Left ventricle myocardium inferior (tissue), 1 donor: ENCODE measurements around the gene ATP1A4. TPM values are rescaled to one million over a fixed set of nuclear protein-coding genes. Genes with fewer than 3 reads are reported as not detected.

Experiments
- DNase-seq: peaks from one replicate; pipeline ENCODE4 v3.0.0-alpha.2; 2020
- H3K27ac ChIP-seq: fragments of 200-600 bp; replicated peaks from 2 replicates; pipeline ENCODE4 v1.8.0; 2021
- H3K27me3 ChIP-seq: fragments of 200-600 bp; 2 replicates; pipeline ENCODE4 v1.8.0; 2021; ENCODE audit warnings: low read depth
- H3K36me3 ChIP-seq: fragments of 200-600 bp; 2 replicates; pipeline ENCODE4 v1.8.0; 2021
- H3K4me1 ChIP-seq: fragments of 200-600 bp; 2 replicates; pipeline ENCODE4 v1.8.0; 2021
- H3K4me3 ChIP-seq: fragments of 200-600 bp; 2 replicates; pipeline ENCODE4 v1.8.0; 2021; ENCODE audit warnings: mild to moderate bottlenecking, moderate library complexity
- H3K9me3 ChIP-seq: fragments of 200-600 bp; replicated peaks from 2 replicates; pipeline ENCODE4 v1.8.0; 2021
- intact Hi-C: fragments of 100-400 bp; cut with micrococcal nuclease; formaldehyde crosslinking; loops from one replicate; pipeline ENCODE4 v1.11.0; 2022
- total RNA-seq: library from RNA; stranded (reverse); fragmentation: NEBNext Ultra II Directional; extraction: Animal tissue kit (Norgen Biotek cat#: 25700); gene quantifications from one replicate; pipeline ENCODE4 v1.2.1, GENCODE V29; 2021
- TF ChIP-seq, protein P1 (sequence below): fragments of 200-600 bp; IDR thresholded peaks from 2 replicates; pipeline ENCODE4 v1.8.0; 2021; ENCODE audit warnings: antibody characterized with exemption, mild to moderate bottlenecking, borderline replicate concordance
- donor health status: DM: no; HTN: yes; CAD: no; lungs with severe emphysema.

The ATP1A4 gene
- total RNA-seq, 1 donor from 2014 or later = 0.11 TPM

DNA sequence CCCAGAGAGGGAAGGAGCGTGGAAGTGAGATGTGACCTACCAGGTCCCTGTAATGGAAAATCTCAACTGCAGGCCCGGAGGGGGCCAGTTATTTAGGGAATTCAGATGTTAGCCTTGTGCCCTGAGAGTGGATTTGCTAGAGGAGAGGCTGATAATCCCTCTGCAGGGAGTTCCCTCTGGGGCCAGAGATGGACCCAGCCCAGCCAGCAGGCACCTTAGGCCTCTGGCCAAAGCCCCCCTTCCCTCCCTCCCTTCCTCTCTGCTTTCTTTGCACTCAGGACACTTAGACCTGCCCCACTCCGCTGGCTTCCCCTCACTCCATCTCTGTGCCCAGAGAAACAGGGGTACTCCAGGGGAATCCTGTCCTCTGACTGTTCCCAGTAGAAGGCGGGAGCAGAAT is 37.3 kb upstream of the ATP1A4 start:
- no peak overlapping the region for H3K4me3 ChIP-seq
- H3K9me3 ChIP-seq = no peaks in the 10 kb centered on the region
- peaks cover 5% of the 10 kb centered on the region for H3K27me3 ChIP-seq
- no peak for DNase-seq
- intact Hi-C loops = no loop called here
- H3K27ac ChIP-seq = peak overlapping the region; percentile 90
- no peaks in the 10 kb centered on the region for H3K36me3 ChIP-seq
- peaks cover 54% of the 10 kb centered on the region for H3K4me1 ChIP-seq
- TF ChIP-seq, protein P1, sequence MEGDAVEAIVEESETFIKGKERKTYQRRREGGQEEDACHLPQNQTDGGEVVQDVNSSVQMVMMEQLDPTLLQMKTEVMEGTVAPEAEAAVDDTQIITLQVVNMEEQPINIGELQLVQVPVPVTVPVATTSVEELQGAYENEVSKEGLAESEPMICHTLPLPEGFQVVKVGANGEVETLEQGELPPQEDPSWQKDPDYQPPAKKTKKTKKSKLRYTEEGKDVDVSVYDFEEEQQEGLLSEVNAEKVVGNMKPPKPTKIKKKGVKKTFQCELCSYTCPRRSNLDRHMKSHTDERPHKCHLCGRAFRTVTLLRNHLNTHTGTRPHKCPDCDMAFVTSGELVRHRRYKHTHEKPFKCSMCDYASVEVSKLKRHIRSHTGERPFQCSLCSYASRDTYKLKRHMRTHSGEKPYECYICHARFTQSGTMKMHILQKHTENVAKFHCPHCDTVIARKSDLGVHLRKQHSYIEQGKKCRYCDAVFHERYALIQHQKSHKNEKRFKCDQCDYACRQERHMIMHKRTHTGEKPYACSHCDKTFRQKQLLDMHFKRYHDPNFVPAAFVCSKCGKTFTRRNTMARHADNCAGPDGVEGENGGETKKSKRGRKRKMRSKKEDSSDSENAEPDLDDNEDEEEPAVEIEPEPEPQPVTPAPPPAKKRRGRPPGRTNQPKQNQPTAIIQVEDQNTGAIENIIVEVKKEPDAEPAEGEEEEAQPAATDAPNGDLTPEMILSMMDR = no peak

DNA sequence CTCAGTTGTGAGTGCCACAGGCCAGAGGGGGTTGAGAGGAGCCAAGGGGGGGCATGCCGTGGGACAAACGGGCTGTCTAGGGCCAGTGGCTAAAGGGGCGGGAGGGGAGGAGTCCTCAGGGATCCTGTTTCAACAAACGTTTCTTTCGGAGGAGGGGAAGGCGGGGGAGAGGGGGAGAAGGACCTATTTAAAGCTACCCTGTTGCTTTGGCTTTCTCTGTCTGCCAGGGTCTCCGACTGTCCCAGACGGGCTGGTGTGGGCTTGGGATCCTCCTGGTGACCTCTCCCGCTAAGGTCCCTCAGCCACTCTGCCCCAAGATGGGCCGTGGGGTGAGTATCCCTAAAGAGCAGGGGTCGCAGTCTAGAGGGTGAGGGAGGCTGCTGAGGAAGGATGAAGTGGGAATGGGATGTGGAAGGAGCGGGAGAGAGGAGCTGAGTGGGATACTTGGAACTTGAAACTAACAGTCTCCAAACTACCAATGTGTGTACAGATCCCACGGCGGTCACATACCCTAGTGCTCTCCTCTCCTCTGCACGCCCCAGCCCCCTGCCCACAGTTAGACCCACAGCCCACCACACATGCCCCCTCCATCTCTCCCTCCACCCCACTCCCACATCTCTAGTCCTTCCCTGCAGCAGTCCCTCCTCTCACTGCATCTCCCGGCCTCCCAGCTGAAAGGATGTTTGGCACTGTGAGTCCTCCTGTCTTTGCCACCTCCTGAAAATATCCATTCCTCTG is 35.7 kb upstream of the ATP1A4 start, which contains the start of gene ATP1A2:
TSS of gene ATP1A2 (plus strand) at position 215 of the 738 bp plus-strand sequence. CDS start at position 318, 103 bp downstream.
- Histone ChIP-seq H3K27ac (peak within 1 kb of the TSS; percentile 90), H3K4me3 (peak within 1 kb of the TSS; percentile 74), H3K36me3 (no peaks in the 10 kb centered on the region), H3K9me3 (no peaks in the 10 kb centered on the region), H3K27me3 (peaks cover under 1% of the 10 kb centered on the region), H3K4me1 (peaks cover 71% of the 10 kb centered on the region)
- TF ChIP-seq, protein P1 = no peak
- DNase-seq = peak; percentile 62
- intact Hi-C loops = no loop called here

DNA sequence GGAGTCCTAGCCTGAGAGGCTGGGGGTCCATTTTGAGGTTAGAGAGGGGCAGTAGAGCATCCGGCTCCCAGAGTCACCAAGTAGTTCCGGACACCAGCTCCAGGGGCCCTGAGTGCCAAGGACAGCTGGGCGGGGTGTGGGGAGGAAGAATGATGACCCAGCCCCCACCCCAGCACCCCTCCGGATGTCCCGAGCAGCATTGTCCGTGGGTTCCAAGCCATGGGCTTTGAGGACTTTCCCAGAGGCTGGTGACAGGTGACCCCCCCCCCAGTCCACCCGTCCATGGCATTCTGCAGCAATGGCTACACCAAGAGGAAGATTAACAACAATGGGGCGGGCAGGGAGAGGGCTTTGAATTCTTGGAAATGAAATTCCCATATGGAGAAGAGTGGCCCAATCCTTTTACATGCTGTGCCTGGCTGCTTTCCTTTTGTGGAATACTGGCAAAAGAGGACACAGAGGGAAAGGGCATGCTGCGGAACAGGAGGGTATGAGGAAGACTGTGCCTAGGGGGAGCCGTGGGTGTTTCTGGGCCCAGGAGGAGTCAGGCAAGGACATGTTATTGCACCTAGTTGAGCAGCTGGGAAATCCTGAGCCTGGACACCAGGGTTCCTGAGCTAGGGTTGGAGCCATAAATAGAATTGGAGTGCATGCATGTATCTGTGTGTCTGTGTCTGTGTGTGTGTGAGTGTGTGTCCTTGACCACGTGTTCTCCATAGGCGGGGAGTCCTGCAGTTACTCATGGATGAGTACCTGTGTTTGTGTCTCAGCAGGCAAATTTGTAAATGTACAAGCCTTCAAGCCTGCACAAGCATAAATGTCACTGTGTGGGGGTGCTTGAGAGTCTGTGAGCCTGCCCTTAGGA is 34.9 kb upstream of the ATP1A4 start:
- Histone ChIP-seq H3K27ac (peak overlapping the region; percentile 90), H3K27me3 (no peaks in the 10 kb centered on the region), H3K4me3 (peak overlapping the region; percentile 74), H3K36me3 (peaks cover 7% of the 10 kb centered on the region), H3K9me3 (no peaks in the 10 kb centered on the region), H3K4me1 (peaks cover 79% of the 10 kb centered on the region)
- TF ChIP-seq, protein P1 = no peak
- intact Hi-C loops = no loop called here
- no peak for DNase-seq

DNA sequence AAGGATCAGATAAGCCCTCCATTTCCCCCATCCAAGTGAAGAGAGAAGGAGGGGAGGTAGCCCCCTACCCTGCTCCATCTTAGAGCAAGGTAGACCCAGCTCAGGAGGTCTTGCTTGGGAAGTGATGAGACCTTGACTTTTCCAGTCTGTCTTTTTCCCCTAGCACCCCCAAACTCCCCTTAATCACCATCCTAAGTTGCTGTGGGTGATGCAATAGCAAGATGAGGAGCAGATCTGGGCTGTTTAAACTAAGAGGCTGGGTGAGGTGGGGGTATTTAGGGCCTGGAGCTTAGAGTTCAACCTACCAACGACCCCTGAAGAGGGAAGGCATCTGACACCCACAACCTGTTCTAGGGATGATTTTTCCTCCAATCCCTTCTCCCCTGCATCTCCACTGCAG is 34.1 kb upstream of the ATP1A4 start:
- no peaks in the 10 kb centered on the region for H3K27me3 ChIP-seq
- peaks cover 7% of the 10 kb centered on the region for H3K36me3 ChIP-seq
- H3K4me3 ChIP-seq = peak overlapping the region; percentile 74
- TF ChIP-seq, protein P1 = no peak
- peak overlapping the region; percentile 90 for H3K27ac ChIP-seq
- no peaks in the 10 kb centered on the region for H3K9me3 ChIP-seq
- intact Hi-C loops = no loop called here
- DNase-seq = no peak
- peaks cover 83% of the 10 kb centered on the region for H3K4me1 ChIP-seq

DNA sequence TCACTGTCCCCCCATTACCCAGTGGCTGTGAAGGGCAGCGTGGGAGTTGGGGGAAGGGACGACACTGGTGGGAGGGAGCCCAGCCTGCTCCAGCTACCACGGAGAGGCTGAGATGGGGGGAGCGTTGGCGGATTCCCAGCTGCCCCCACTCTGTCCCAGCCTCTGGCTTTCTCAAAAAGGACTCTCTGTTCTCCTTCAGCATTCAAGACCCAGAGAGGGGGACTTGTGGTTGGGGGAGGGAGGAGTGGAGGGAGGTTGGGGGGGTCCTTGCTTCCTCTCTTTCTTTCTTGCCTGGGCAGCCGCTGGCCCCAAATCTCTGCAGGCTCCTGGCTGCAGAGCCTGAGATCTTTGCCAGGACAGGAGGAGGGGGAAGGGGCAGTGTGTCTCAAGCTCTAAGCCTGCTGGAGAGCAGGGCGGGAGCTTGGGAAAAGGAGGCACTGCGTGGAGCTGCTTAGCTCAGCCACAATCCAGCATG is 33.7 kb upstream of the ATP1A4 start:
- peak overlapping the region; percentile 74 for H3K4me3 ChIP-seq
- peak; percentile 61 for DNase-seq
- TF ChIP-seq, protein P1 = no peak
- H3K27ac ChIP-seq = peak overlapping the region; percentile 90
- H3K27me3 ChIP-seq = no peaks in the 10 kb centered on the region
- H3K9me3 ChIP-seq = no peaks in the 10 kb centered on the region
- H3K4me1 ChIP-seq = peaks cover 87% of the 10 kb centered on the region
- peaks cover 7% of the 10 kb centered on the region for H3K36me3 ChIP-seq
- intact Hi-C loops = no loop called here
